Dedifferentiated amniotic fluid mesenchymal stem cell (primary cell): ENCODE results near the gene DBNL.

ENCODE experiments used
- DNase-seq: peaks from one replicate; pipeline ENCODE4 v3.0.0-alpha.2; 2016; ENCODE audit errors: extremely low spot score

Gene DBNL

DNA sequence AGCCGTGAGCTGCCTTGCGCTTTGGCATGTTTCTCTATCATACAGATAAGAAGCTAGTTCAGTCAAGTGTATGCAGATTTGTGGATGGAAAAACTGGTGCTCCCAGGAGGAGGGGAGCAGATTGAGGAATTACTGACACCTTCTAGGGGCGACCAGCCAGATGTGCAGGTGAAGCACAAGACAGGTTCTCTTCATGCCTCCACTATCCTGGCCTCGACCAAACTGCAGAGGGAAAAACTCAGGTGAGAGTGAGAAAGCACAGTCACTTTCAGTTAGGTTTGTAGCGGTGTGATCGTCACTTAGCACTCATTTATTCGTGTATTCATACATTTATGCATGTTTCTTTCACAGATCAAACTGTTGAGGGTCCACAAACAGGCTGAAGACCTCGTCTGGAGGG lies 600 bp upstream of the DBNL start:
- no peak for DNase-seq

DNA sequence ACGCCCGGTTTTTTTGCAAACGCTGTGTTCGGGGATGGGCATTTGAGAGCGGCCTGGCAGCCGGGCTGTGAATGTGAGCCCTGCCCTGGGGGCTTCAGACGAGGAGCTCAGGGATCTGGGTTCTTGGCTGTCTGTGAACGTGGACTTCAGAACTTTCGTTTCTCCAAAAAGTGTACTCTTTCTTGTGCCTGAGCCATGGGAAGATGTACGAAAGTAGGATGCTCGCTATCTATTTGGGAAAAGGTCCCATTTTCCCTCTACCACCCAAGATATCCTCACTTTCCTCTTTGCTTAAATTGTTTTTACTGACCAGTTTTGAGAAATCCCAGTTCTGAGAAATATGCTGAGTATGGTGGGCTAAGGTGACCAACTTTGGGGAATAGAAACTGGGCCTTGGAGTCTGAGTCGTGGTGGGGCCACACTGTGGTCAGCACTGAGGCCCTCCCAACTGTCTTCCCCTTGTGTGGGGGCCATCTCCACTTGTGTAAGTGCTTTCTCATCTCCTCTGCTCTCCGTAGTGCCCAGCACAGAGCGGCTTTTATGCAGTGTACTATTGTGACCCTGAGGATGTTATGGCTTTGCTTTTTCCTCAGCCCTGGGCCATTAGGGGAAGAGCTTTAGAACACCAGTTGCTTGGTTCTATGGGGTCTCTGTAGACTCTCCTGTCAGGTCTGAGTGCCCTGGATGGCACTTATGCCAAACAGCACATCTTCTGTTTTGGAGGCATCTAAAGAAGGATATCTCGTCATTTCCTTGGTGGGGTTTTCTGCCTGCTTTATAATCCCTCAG lies 918 bp downstream of the DBNL start:
- no peak for DNase-seq

DNA sequence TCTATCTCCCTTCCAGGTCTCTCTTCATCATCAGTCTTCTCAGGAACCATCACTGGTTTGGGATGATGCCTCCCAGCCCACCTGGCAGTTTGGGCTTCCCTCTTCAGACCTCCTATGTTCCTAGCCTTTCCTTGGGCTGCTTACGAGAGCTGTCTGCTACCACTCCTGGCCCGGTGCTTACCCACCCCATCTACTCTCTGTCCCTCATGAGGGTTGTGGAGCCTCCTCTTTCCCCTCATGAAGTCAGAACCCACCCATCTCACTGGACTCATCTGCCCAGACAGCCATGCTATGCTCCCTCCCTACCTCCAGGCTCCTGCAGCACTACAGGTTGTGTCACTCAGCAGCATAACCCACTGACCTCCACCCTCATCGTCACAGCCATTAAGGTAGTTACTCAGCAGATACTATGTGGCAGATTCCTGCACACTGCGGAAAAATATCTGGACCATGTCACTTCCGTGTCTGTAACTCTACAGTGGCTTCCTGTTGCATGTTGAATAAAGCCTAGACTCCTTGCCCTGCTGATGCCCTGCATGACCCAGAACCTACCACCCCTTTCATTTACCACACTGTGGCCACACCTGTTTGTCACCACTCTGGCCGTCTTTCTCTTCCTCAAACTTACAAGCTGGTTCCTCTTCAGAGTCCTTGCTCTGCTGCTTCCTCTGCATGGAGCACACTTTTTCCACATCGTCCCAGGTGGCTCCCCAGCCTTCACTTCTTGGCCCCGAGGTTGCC lies 2.0 kb downstream of the DBNL start:
- no peak for DNase-seq

DNA sequence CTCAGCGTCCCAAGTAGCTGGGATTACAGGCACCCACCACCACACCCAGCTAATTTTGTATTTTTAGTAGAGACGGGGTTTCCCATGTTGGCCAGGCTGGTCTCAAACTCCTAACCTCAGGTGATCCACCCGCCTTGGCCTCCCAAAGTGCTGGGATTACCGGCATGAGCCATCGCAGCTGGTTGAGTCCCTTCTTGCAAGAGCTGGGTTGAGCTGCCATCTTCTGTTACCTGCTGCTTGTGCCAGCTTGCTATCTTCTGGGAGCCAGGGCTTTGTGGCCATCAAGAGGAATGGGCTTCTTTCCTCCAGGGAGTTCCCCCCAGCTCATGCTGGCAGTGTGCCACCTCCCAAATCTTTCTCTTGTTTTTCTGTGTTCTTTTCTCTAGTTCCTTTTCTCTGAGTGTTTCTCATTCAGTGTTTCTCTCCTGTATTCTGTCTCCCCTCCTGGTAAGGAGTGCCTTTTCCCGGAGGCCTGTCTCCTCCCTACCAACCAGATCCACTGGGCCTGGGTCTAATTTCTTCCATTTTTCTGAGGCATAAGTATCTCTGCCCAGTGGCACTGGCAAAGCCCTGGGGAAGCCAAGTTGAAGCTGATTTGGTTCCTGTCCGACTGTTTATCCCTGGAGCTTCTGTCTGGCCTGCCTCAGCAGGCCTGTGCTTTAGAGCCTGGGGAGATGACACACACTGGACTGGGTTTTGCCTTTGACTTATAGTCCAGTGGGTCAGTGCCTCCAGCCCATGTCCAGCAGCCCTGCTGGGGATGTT lies 3.7 kb downstream of the DBNL start:
- DNase-seq = no peak

DNA sequence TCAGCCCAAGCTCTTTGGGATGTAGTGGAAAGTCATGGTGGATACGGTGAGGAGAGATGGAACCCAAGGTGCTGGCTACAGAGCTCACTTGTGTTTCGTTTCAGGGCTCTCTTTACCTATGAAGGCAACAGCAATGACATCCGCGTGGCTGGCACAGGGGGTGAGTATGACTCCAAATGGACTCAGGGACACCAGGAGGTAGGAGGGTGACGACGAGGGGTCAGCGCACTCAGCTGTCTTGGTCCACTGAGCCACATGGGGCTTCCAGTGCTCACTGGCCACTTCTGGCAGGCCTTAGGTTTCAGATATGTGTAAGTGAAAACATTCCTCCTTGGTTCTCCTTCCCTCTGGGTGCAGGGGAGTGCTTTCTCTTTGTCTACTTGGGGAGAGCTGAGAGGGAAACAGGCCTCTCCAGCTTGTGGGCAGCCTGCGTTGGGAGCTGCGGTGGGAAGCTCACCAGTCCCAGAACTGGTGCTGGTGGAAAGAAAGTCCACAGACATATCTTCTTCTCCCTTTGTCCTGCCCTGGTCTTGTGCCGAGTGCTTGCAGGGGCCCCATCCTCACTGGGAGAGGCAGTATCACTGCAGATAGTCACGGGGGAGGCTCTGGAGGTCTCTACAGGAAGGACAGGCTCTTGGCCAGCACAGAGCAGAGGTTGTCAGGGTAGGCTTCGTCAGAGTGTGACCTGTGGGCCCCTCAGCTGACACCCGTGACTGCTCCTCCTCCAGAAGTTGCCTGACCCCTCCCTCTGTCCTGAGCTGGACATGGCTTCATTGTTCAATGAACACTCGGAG lies 5.8 kb downstream of the DBNL start:
- no peak for DNase-seq

DNA sequence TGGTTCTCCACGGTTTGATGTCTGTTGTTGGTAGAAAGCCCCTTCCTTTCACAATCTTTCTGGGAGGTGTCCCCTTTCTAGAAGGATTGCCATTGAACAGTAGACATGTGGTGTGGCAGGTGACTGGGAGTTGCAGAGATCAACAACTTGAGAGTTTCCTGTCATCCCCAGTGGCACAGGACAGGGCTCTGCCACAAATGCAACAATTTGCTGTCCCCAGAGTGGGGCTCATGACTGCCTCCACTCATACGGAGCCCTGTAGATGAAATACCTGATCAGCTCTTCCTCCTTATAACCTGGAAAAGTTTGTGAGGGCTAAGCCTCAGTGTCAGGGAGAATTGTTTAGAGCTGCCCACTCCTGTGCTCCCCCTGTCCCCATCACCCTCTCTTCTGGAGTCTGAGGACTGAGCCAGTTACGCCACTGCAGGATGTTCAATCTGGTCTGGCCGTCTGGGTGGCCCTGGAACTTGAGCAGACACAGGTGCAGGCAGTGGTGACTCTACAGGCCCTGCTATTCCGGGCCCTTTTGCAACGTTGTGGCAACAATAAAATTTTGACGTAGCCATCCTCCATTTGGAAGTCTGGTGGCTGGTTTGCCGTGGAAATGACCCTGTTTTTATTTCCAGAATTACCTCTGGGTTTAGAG lies 6.5 kb downstream of the DBNL start:
- DNase-seq = no peak

DNA sequence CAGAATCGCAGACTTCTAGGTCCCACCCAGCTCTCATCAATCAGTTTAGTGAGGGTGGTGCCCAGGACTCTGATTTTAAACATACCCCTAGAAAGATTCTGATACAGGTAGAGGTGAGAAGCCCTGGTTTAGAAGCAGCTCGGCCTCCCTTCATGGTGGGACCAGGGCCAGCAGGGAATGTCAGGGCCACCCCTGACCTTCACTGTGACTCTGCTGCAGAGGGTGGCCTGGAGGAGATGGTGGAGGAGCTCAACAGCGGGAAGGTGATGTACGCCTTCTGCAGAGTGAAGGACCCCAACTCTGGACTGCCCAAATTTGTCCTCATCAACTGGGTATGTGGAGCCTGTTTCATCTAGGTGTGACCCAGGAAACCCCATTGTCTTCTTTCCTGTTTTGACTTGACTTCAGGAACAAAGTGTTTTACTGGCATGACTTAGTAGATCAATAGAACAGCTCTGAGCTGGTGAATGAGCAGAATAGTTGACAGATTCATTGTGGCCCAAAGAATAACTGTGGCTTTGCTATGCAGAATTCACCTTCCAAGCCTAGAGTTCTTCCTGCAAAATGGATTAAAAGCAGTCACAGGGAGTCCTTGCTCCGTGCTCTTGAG lies 7.2 kb downstream of the DBNL start:
- no peak for DNase-seq

DNA sequence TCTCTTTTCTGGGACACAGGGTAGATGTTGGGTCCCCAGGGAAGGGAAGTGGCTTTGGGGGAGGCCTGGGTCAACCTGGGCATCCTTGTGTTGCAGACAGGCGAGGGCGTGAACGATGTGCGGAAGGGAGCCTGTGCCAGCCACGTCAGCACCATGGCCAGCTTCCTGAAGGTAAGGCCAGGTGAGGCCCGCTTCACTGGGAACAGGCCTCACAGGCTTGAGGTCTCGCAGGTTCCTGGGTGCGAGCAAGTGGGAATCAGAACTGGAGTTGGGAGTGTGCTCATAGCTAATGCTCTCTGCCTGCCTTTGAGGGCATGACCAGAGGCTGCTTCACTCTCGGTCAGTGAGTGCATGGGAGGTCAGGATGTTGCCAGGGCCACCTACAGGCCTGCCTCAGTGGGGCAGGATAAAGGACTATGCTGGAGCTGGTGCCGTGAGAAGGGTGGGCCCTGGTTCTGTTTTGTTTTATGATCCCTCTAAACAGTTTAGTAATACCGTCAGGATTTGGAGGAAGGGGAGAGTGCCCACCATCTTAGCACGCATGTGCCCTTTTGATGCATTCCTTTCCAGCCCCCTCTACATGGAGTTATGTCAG lies 8.4 kb downstream of the DBNL start:
- no peak for DNase-seq

DNA sequence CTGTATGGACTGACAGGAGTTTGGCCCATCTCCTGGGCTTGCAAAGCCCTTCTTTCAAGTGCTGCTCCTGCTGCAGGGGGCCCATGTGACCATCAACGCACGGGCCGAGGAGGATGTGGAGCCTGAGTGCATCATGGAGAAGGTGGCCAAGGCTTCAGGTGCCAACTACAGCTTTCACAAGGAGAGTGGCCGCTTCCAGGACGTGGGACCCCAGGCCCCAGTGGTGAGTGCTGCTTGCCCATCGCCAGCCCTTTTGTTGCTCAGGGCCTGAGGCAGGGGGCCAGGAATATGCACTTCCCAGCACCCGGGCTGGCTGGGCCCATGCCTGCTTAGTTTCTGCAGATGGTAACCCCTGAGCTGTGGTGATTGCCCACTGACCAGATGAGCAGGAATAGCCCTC lies 12.2 kb downstream of the DBNL start:
- DNase-seq = no peak

DNA sequence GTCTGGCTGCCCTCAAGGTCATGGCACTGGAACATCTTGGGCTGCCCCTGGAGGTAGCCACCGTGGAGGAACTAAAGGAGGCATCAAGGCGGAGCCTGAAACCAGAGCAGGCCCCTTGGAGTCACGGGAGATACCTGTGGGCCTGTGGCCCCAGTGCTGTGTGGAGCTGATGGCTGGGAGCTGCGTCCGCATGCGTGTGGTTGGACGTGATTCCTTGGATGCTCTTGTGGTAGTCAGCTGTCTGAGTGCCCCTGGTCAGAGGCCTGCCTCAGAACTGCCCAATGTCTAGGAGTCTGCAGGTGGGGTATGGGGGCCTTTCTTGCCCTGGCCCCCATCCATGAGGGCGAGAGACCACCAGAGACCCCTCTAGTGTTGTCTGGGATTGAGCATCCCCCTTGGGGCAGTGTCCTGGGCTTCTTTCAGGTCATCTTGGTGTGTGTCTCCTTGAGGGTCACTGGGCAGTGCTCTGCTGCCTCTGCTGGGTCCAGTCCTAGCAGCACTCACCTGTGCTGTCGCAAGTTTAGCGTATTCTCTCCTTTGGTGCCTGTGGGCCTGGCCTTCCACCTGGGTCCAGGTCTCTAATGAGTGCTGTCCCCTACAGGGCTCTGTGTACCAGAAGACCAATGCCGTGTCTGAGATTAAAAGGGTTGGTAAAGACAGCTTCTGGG lies 12.8 kb downstream of the DBNL start:
- DNase-seq = no peak

DNA sequence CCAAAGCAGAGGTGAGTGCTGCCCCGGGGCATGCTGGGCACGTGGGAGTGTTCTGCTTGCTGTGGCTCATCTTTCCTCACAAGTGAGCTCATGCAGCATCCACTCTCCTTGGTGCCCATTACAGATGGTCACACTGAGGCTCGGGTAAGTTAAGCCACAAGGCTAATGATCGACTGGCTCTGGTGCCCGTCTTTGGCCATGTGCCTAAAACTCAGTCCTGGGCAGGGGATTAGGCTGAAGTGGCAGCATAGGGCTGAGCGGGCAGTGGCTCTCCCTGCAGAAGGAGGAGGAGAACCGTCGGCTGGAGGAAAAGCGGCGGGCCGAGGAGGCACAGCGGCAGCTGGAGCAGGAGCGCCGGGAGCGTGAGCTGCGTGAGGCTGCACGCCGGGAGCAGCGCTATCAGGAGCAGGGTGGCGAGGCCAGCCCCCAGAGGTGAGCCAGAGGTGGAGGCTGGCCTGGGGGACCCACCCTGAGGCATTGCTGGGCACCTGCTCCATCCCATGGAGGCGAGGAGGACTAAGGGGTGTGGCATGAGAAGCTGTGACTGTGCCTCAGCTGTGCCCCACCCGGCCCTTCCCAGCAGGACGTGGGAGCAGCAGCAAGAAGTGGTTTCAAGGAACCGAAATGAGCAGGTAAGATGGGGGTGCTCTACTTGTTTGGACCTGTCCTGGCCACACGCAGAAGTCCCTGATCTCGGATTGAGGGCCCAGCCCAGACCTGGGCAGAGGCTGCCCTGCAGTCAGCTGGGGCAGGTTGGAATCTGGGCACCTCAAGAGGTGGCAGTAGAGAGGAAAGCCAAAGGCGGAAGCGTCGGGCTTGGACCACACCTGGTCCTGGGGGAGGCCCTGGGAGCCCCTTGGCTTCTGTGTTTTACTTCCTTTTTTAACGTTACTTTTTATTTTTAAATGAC lies 13.6 kb downstream of the DBNL start:
- DNase-seq = no peak

DNA sequence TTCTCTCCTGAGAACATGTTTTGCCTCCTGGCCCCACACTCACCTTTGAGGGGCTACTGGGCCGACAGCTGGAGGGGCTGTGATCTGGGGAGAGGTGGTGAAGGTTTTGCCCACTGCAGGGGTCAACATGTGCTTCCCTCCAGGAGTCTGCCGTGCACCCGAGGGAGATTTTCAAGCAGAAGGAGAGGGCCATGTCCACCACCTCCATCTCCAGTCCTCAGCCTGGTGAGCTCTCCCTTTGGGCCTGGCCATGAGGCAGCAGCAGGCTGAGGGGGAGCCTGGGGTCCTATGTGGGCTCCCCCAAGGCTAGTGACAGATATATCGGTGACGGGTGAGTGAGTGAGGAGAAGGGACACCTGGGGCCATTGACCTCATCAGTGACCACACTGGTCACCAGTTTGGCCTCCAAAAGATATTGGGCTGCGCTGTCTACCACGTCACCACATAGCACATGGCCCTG lies 14.3 kb downstream of the DBNL start:
- DNase-seq = no peak

DNA sequence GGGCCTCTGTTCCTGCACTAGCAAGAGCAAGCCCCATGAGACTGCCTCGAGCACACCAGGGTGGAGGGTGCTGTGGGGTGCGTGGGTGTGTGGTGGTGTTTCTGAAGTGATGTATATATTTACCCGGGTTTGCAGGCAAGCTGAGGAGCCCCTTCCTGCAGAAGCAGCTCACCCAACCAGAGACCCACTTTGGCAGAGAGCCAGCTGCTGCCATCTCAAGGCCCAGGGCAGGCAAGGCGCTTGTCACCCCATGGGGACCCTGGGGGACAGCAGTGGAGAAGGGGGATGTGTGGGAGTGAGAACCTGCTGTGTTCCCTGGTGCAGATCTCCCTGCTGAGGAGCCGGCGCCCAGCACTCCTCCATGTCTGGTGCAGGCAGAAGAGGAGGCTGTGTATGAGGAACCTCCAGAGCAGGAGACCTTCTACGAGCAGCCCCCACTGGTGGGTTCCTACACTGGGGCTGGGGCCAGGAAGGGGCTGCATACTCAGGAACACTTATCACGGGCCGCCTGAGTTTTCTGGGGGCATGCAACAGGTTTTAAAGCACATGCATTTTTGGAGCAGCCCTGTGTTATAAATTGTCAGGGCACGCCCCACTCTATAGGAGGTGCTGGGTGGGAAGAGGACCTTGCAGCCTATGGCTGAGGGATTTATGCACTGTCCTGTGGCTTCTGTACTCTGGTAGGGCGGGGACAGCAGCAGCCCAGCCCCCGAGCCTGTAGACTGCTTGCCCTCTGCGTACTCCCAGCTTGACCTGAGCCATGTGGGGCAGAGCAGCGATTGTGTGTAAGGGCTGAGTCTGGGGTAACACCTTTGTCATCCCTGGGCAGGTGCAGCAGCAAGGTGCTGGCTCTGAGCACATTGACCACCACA lies 15.0 kb downstream of the DBNL start:
- DNase-seq = no peak

DNA sequence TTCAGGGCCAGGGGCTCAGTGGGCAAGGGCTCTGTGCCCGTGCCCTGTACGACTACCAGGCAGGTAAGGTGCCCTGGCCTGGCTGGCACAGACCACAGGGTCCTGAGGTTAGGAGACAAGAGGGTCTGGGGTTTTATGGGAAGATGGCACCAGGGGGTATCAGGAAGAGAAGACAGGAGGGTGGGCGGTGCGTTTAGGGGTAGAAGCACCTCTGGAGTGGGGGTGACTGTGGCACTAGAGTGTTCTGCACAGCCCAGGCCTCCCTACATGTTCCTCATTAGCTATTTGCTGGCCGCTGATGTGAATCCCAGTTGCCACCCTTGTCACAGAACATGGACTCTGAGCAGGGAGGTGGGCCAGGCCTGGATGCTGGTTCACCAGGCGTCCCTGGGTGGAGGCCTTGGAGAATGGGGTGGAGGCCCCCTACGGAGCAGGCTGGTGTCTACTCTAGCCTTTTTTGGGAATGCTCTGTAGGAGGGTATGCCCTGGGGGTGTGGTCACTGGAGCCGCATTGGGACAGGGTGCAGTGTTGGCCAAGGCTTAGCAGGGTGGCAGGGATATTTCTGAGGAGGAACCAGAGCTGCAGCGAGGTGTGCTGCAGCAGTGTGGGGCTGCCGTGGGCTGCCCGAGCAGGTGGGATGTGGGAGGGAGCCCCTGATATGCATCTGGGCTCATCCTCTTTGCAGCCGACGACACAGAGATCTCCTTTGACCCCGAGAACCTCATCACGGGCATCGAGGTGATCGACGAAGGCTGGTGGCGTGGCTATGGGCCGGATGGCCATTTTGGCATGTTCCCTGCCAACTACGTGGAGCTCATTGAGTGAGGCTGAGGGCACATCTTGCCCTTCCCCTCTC lies 15.8 kb downstream of the DBNL start:
- DNase-seq = no peak

DNA sequence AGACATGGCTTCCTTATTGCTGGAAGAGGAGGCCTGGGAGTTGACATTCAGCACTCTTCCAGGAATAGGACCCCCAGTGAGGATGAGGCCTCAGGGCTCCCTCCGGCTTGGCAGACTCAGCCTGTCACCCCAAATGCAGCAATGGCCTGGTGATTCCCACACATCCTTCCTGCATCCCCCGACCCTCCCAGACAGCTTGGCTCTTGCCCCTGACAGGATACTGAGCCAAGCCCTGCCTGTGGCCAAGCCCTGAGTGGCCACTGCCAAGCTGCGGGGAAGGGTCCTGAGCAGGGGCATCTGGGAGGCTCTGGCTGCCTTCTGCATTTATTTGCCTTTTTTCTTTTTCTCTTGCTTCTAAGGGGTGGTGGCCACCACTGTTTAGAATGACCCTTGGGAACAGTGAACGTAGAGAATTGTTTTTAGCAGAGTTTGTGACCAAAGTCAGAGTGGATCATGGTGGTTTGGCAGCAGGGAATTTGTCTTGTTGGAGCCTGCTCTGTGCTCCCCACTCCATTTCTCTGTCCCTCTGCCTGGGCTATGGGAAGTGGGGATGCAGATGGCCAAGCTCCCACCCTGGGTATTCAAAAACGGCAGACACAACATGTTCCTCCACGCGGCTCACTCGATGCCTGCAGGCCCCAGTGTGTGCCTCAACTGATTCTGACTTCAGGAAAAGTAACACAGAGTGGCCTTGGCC lies 16.6 kb downstream of the DBNL start:
- DNase-seq = no peak

DNA sequence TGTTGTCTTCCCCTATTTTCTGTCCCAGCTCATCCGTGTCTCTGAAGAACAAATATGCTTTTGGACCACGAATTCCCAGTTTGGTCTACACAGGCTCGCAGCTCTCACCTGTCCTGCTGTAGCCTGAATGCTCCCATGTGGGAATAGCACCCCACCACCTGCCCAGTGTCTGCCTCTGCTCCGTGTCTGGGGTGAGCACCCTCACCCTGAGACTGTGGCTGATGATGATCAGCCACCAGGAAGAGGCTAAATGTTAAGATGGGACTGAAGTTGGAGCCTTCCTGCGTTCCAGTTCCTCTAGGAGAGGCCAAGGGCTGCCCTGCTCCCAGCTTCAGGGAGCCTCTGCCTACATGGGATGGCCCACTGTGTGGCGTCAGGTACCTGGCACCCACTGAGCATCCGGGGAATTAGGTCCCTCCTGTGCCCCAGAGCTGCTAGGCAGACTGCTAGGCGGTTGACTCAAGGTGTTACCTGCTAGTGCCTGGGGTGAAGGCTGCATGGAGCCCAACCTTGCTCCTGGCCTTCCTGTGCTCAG lies 17.2 kb downstream of the DBNL start:
- DNase-seq = no peak
